Measurements from ENCODE around the gene FAM50A. TPM values are rescaled to one million over a fixed set of nuclear protein-coding genes. Genes with fewer than 3 reads are reported as not detected.

FAM50A gene
- polyA plus RNA-seq, 1 of the 3 experiments (the other 2 are of a cell fraction) = 86.0 TPM

- no peak for DNase-seq
- H3K4me2 ChIP-seq = no peak overlapping the region
- peaks cover 22% of the 10 kb centered on the region; the same call in 1 of the 2 replicates for H3K79me2 ChIP-seq (ENCODE audit: insufficient read depth)
- H3K9me2 ChIP-seq = no peaks in the 10 kb centered on the region
- H3K4me3 ChIP-seq (ENCODE audit: low read depth in 2 of 2, low read length in 1 of 2) = no peak overlapping the region
- H2AFZ ChIP-seq (ENCODE audit: low read depth) = no peak overlapping the region
- H3K4me1 ChIP-seq (ENCODE audit: control insufficient read depth in 1 of 2, insufficient read depth in 2 of 2, low read depth in 1 of 2, low read length in 1 of 2) = peaks cover 0 to 6% of the 10 kb centered on the region in 2 experiments; a peak in 1 of 4 replicates
- H3K27me3 ChIP-seq (ENCODE audit: insufficient read depth) = peaks cover 9% of the 10 kb centered on the region
- ChIA-PET CTCF (interaction anchor here (0.6 to 0.7 kb wide), 2 partner anchors 290 to 672 kb away, joined by 3 read pairs; no protein-coding TSS in a partner anchor), POLR2A (interaction anchor here (0.7 kb wide), 1 partner anchor 500 kb away, joined by 3 read pairs; no protein-coding TSS in a partner anchor)
- H3K9ac ChIP-seq = no peak overlapping the region
- H3K27ac ChIP-seq (ENCODE audit: low read depth in 2 of 2, low read length in 1 of 2) = no peak overlapping the region
- H4K20me1 ChIP-seq (ENCODE audit: insufficient read depth) = no peaks in the 10 kb centered on the region
- H3K36me3 ChIP-seq (replicated peaks in 1 of 2; ENCODE audit: control insufficient read depth in 1 of 2, insufficient read depth in 2 of 2, low read length in 1 of 2) = no peaks in the 10 kb centered on the region
- no peaks in the 10 kb centered on the region for H3K9me3 ChIP-seq
- 37% methylated on average over 12 of the region's 13 CpGs for WGBS (ENCODE audit: low lambda C conversion rate)
- TF ChIP-seq CHD2 (IDR thresholded peaks at IDR 0.05; ENCODE audit: low read length, partially characterized antibody) (no peak), FOXJ3 (CRISPR knock-in tag; IDR thresholded peaks at IDR 0.05) (no peak), MXI1 (IDR thresholded peaks at IDR 0.05; ENCODE audit: low read depth, low read length) (no peak), TAF1 (IDR thresholded peaks at IDR 0.05; ENCODE audit: borderline replicate concordance, low read depth, low read length) (no peak), SMC3 (IDR thresholded peaks at IDR 0.05; ENCODE audit: low read depth, low read length) (no peak), FOSL2 (IDR thresholded peaks at IDR 0.05; ENCODE audit: borderline replicate concordance, low read depth) (no peak), IRF3 (IDR thresholded peaks at IDR 0.05; ENCODE audit: low read depth, low read length) (no peak), EZH2phosphoT487 (IDR thresholded peaks at IDR 0.05; ENCODE audit: borderline replicate concordance, low read depth) (no peak), REST (IDR thresholded peaks at IDR 0.05; ENCODE audit: low read depth, low read length) (no peak), ELF1 (IDR thresholded peaks at IDR 0.05) (no peak), RFX5 (IDR thresholded peaks at IDR 0.05; ENCODE audit: low read length) (no peak), NRF1 (IDR thresholded peaks at IDR 0.05; ENCODE audit: low read depth, low read length) (no peak), POLR2AphosphoS5 (IDR thresholded peaks at IDR 0.05; ENCODE audit: low read depth, low read length) (no peak), GATA2 (CRISPR knock-in tag; IDR thresholded peaks at IDR 0.05) (no peak), SIN3A (IDR thresholded peaks at IDR 0.05; ENCODE audit: borderline replicate concordance, low read depth, low read length) (no peak)
- H3F3A ChIP-seq (replicated peaks; ENCODE audit: insufficient read depth) = no peaks in the 10 kb centered on the region
Measured at GRCh38 chrX:154426916-154427770, 16.8 kb upstream of the FAM50A start.
